Measurements from ENCODE around the gene JARID2. TPM values are rescaled to one million over a fixed set of nuclear protein-coding genes. Genes with fewer than 3 reads are reported as not detected.

Gene JARID2
- total and polyA plus RNA-seq, 11 donors: 3.5 to 12.2 (median 7.5) TPM

GRCh38 chr6:15329197-15329671 lies 83.4 kb downstream of the JARID2 start:
- peak in 3 of 4 donors; percentile 63 to 79 (median 73) for ATAC-seq
- no peak overlapping the region for H3K4me3 ChIP-seq
- peaks cover 2 to 76% (median 38%) of the 10 kb centered on the region in 12 donors for H3K4me1 ChIP-seq
- DNase-seq: peak in 2 of 5 donors; percentile 28 to 52
- 26 to 62% (median 37%) methylated on average over 4 of the region's 4 CpGs for WGBS, 4 donors
- no peak overlapping the region for H3K27ac ChIP-seq
- H3K27me3 ChIP-seq: no peaks in the 10 kb centered on the region
- intact Hi-C loops (cut with DNase I): no loop called here
- TF ChIP-seq CTCF (IDR thresholded peaks at IDR 0.05) (no peak), POLR2A (IDR thresholded peaks at IDR 0.05) (no peak)
- no peaks in the 10 kb centered on the region for H3K36me3 ChIP-seq
- no peaks in the 10 kb centered on the region for H3K9me3 ChIP-seq

DNA sequence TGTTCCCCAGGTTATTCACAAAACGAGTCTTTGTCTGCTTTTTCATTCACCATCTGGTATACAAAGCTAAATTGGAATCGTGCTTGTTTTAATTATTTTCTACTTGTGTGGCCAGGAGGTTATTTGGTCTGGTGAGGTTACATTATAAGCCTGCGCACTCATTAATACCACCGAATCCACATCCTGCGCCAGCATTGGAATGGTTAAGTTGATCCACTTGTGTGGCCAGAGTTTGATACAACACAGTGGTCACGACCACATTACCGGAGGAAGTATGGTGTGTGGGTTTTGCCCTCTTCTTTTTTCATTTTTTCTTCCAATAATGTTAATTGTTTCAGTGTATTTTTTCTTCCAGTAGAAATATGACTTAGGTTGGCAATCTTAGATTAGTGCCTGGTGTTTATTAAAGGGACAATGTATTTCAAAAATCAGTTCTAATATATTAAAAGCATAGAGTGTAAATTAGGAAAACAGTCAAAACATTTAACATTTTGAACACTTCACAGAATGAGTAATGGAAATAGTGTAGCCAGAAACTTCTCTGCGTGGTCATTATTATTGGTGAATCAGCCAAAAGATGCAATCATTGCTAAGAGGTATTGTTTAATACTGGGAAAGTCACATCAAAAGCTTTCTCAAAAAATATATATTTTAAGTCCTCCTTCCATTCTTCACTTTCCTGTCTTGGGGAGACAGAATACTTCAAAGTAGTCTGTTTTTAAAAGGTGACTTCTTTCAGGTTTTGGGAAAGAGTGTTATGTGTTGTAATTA lies 84.5 kb downstream of the JARID2 start:
- TF ChIP-seq CTCF (IDR thresholded peaks at IDR 0.05) (no peak), POLR2A (IDR thresholded peaks at IDR 0.05) (no peak)
- DNase-seq (no peak), ATAC-seq (no peak)
- intact Hi-C loops (cut with DNase I): no loop called here
- Histone ChIP-seq H3K4me3 (no peak overlapping the region), H3K36me3 (no peaks in the 10 kb centered on the region), H3K27me3 (no peaks in the 10 kb centered on the region), H3K9me3 (no peaks in the 10 kb centered on the region), H3K4me1 (peaks cover 2 to 76% (median 38%) of the 10 kb centered on the region in 12 donors), H3K27ac (no peak overlapping the region)
- WGBS, 4 donors: 67 to 70% (median 68%) methylated on average over 8 of the region's 8 CpGs

DNA sequence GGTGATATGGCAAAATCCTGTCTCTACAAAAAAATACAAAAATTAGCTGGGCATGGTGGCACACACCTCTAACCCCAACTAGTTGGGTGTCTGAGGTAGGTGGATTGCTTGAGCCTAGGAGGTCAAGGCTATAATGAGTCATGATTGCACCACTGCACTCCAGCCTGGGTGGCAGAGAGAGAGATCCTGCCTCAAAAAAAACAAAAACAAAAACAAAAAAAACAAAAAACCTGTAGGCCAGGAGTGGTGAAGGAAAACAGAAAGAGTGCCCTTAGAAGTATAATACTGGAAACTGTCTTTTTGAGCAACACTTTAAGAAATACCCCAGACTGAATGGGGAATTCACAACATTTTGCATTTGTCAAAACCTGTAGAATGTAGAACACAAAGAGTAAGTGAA lies 85.3 kb downstream of the JARID2 start:
- Histone ChIP-seq H3K27me3 (no peaks in the 10 kb centered on the region), H3K9me3 (no peaks in the 10 kb centered on the region), H3K4me3 (no peak overlapping the region), H3K27ac (no peak overlapping the region), H3K4me1 (peaks cover 2 to 74% (median 38%) of the 10 kb centered on the region in 12 donors), H3K36me3 (no peaks in the 10 kb centered on the region)
- TF ChIP-seq CTCF (IDR thresholded peaks at IDR 0.05): no peak
- no peak for TF ChIP-seq POLR2A (IDR thresholded peaks at IDR 0.05)
- ATAC-seq (peak in 2 of 4 donors; percentile 38 to 41), DNase-seq (no peak)
- intact Hi-C loops (cut with DNase I): no loop called here

- 87 to 93% (median 88%) methylated on average over 13 of the region's 13 CpGs for WGBS, 4 donors
- no peaks in the 10 kb centered on the region for H3K36me3 ChIP-seq
- no peak overlapping the region for H3K4me3 ChIP-seq
- no peak for TF ChIP-seq CTCF (IDR thresholded peaks at IDR 0.05)
- no peak for TF ChIP-seq POLR2A (IDR thresholded peaks at IDR 0.05)
- ATAC-seq: no peak
- H3K27me3 ChIP-seq: no peaks in the 10 kb centered on the region
- no peaks in the 10 kb centered on the region for H3K9me3 ChIP-seq
- H3K4me1 ChIP-seq: peaks cover 1 to 74% (median 34%) of the 10 kb centered on the region in 12 donors
- H3K27ac ChIP-seq: no peak overlapping the region
- DNase-seq: no peak
- intact Hi-C loops (cut with DNase I): no loop called here
These were observed 85.9 kb downstream of the JARID2 start for GRCh38 chr6:15331629-15332251.

Measured in heart left ventricle (tissue), 16 donors.